ENCODE results near the gene ACOT8. TPM values are rescaled to one million over a fixed set of nuclear protein-coding genes. Genes with fewer than 3 reads are reported as not detected.

The ACOT8 gene
- total and polyA plus RNA-seq, 10 of the 15 experiments (the other 5 are each of a cell fraction or from before 2014, with no cell fraction given) = 5.1 to 47.9 (median 31.8) TPM

DNA sequence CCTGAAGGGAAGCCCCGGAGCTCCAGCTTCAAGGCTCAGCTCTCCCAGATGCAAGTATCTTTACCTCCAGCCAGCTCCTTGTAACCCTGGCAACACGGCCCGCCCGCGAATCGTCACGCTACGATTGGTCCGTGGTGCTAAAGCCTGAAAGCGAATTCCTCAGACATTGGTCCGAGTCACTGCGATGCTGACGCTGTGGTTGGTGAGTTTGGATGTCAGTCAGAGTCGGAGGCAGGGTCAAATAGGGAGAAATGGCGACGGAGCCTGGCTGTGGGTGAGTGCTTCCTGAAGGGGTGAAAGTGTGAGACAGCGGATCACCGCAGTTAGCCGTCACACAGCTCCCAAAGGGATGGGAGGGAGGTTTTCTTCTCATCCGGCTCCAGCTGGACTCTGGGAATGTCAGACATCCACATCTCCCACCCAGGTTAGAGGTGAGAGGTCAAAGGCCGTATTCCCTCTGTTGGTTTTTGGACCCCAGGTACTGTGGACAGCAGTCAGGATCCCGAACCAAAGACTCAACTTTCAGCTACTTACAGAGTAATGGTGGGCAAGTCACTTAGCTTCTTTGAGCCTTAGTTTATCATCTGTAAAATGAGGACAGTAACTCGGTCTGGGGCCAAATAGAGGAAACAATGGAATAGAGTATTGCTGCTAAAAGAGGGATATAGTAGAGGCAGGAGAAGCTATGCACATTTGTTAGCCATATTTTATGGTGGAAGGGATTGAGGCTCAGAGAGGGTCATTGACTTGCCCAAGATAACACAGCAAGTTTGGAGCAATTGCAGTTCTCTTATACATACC, 24.0 kb upstream of the ACOT8 start, which contains the start of gene ZSWIM1 (continued):
- TF ChIP-seq, protein P1, sequence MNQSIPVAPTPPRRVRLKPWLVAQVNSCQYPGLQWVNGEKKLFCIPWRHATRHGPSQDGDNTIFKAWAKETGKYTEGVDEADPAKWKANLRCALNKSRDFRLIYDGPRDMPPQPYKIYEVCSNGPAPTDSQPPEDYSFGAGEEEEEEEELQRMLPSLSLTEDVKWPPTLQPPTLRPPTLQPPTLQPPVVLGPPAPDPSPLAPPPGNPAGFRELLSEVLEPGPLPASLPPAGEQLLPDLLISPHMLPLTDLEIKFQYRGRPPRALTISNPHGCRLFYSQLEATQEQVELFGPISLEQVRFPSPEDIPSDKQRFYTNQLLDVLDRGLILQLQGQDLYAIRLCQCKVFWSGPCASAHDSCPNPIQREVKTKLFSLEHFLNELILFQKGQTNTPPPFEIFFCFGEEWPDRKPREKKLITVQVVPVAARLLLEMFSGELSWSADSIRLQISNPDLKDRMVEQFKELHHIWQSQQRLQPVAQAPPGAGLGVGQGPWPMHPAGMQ (IDR thresholded peaks at IDR 0.05; ENCODE audit: borderline replicate concordance) = no peak
- TF ChIP-seq, protein P2, sequence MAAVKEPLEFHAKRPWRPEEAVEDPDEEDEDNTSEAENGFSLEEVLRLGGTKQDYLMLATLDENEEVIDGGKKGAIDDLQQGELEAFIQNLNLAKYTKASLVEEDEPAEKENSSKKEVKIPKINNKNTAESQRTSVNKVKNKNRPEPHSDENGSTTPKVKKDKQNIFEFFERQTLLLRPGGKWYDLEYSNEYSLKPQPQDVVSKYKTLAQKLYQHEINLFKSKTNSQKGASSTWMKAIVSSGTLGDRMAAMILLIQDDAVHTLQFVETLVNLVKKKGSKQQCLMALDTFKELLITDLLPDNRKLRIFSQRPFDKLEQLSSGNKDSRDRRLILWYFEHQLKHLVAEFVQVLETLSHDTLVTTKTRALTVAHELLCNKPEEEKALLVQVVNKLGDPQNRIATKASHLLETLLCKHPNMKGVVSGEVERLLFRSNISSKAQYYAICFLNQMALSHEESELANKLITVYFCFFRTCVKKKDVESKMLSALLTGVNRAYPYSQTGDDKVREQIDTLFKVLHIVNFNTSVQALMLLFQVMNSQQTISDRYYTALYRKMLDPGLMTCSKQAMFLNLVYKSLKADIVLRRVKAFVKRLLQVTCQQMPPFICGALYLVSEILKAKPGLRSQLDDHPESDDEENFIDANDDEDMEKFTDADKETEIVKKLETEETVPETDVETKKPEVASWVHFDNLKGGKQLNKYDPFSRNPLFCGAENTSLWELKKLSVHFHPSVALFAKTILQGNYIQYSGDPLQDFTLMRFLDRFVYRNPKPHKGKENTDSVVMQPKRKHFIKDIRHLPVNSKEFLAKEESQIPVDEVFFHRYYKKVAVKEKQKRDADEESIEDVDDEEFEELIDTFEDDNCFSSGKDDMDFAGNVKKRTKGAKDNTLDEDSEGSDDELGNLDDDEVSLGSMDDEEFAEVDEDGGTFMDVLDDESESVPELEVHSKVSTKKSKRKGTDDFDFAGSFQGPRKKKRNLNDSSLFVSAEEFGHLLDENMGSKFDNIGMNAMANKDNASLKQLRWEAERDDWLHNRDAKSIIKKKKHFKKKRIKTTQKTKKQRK (IDR thresholded peaks at IDR 0.05; ENCODE audit: low read depth, low read length) = peak; percentile 81
- TF ChIP-seq IKZF1 (conservative IDR thresholded peaks at IDR 0.05) (peak; percentile 80), EZH2 (IDR thresholded peaks at IDR 0.05; ENCODE audit: borderline replicate concordance, control insufficient read depth, low read depth, low read length) (no peak), PAX8 (IDR thresholded peaks at IDR 0.05) (peak; percentile 37; the same call in 1 of the 2 replicates), PAX5 (IDR thresholded peaks at IDR 0.05; ENCODE audit: borderline replicate concordance, low read depth, low read length) (no peak), BACH1 (IDR thresholded peaks at IDR 0.05; ENCODE audit: borderline replicate concordance) (peak; percentile 62; the same call in 1 of the 2 replicates), CHD1 (IDR thresholded peaks at IDR 0.05; ENCODE audit: low read depth, low read length) (no peak), CEBPB (IDR thresholded peaks at IDR 0.05; ENCODE audit: borderline replicate concordance in 1 of 2, low read depth in 2 of 2, low read length in 2 of 2) (no peak), FOS (IDR thresholded peaks at IDR 0.05; ENCODE audit: borderline replicate concordance, extremely low read depth, insufficient read length) (peak; percentile 96), ZBTB11 (CRISPR knock-in tag; IDR thresholded peaks at IDR 0.05) (no peak), MEF2B (IDR thresholded peaks at IDR 0.05; ENCODE audit: partially characterized antibody, poor library complexity, severe bottlenecking) (peak; percentile 47), POLR2AphosphoS5 (IDR thresholded peaks at IDR 0.05; ENCODE audit: low read length) (peak; percentile 98), POLR2AphosphoS2 (IDR thresholded peaks at IDR 0.05; ENCODE audit: low read depth, low read length) (peak; percentile 89), ZSCAN29 (IDR thresholded peaks at IDR 0.05) (no peak)
- TF ChIP-seq, protein P3, sequence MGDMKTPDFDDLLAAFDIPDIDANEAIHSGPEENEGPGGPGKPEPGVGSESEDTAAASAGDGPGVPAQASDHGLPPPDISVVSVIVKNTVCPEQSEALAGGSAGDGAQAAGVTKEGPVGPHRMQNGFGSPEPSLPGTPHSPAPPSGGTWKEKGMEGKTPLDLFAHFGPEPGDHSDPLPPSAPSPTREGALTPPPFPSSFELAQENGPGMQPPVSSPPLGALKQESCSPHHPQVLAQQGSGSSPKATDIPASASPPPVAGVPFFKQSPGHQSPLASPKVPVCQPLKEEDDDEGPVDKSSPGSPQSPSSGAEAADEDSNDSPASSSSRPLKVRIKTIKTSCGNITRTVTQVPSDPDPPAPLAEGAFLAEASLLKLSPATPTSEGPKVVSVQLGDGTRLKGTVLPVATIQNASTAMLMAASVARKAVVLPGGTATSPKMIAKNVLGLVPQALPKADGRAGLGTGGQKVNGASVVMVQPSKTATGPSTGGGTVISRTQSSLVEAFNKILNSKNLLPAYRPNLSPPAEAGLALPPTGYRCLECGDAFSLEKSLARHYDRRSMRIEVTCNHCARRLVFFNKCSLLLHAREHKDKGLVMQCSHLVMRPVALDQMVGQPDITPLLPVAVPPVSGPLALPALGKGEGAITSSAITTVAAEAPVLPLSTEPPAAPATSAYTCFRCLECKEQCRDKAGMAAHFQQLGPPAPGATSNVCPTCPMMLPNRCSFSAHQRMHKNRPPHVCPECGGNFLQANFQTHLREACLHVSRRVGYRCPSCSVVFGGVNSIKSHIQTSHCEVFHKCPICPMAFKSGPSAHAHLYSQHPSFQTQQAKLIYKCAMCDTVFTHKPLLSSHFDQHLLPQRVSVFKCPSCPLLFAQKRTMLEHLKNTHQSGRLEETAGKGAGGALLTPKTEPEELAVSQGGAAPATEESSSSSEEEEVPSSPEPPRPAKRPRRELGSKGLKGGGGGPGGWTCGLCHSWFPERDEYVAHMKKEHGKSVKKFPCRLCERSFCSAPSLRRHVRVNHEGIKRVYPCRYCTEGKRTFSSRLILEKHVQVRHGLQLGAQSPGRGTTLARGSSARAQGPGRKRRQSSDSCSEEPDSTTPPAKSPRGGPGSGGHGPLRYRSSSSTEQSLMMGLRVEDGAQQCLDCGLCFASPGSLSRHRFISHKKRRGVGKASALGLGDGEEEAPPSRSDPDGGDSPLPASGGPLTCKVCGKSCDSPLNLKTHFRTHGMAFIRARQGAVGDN (IDR thresholded peaks at IDR 0.05) = peak; percentile 82

Measured in GM12878 (cell line).